ENCODE results near the gene ID3.
"Not testable (repeated sequence)": the region's sequence is repeated elsewhere in the genome, so short reads cannot be mapped to it uniquely, and the experiment has no call there.

Gene ID3

DNA sequence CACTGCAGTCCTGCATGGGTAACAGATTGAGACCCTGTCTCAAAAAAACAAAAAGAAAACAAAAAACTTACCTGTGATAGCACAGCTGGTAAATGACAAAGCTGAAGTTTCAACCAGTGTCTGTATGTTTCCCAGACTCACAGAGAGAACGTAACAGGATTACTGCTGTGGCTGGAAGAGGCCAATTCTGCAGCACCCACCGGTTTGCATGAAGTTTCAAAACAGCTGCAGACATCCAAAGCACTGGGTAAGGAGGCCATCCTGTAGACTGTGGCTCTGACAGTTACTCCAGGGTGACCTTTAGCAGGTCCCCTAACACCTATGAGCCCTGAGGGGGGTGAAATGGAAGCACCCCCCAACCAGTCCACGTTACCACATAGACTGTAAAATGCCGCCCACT is 7.5 kb downstream of the ID3 start:
- DNase-seq (ENCODE audit: low read depth in 2 of 2) = no peak

GRCh38 chr1:23548704-23549143 is 10.6 kb downstream of the ID3 start:
- no peak for DNase-seq (ENCODE audit: low read depth in 2 of 2)

- no peak for DNase-seq (ENCODE audit: low read depth in 2 of 2)
Measured at GRCh38 chr1:23546897-23547584, 12.3 kb downstream of the ID3 start.

DNA sequence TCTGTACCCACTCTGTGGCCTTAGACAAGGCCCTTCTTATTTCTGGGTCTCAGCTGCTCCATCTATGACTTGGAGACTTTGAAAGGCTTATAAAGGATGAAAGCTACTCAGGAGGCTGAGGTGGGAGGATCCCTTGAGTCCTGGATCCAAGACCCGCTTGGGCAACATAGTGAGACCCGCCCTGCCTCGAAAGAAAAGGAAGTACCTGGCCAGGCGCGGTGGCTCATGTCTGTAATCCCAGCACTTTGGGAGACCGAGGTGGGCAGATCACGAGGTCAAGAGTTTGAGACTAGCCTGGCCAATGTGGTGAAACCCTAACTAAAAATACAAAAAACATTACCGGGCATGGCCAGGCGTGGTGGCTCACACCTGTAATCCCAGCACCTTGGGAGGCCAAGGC is 13.4 kb downstream of the ID3 start:
- DNase-seq (ENCODE audit: low read depth in 2 of 2) = no peak

DNA sequence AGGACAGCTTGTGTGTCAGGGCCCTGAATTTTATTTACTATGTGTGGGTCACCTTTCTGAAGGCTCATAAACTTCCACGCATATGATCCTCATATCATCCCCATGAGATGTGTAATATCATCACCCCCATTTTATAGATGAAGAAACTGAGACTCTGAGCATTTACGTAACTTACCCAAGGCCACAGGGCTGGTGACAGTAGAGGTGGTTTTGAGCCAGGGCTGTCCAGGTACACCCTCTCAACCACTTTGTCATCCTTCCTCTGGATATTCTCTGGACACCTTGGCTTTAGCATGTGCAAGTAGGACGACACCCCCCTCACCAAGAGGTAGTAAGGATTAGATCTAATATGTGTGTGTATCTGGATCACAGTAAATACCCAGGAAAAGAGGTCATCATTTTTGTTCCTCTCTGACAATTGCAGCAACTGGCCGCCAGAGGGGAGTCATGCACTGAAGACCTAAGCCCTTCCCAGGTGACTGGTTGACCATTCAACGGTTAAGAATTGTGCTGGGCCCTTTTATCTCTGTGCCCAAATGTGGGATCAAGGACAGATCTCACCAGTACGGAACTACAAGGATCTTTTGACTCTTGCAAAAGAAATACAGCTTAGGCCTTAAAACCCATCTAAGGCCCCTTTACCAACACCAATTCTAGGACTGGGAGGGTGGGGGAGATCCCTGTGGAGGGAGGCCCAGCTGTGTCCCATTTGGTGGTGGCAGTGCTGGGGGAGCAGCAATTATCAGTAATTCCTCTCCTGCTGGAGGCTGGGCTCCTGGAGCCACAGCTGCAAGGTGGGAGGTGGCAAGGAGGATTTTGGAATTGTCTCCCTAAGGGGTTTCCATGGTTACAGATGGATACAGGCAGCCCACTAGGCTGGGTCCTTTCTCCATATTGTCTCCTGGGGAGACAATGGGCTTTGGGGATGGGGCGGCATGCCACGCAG is 14.6 kb downstream of the ID3 start:
- peak; percentile 58 to 65 for DNase-seq (ENCODE audit: low read depth in 2 of 2)

GRCh38 chr1:23543707-23544443 is 15.4 kb downstream of the ID3 start:
- DNase-seq (ENCODE audit: low read depth in 2 of 2) = no peak

GRCh38 chr1:23542940-23543339 is 16.4 kb downstream of the ID3 start:
- not testable (repeated sequence) for DNase-seq (ENCODE audit: low read depth in 2 of 2)

- peak; percentile 83 to 86 for DNase-seq (ENCODE audit: low read depth in 2 of 2)
Measured at GRCh38 chr1:23539698-23540266, 19.5 kb downstream of the ID3 start.

GRCh38 chr1:23537296-23537973 is 21.9 kb downstream of the ID3 start:
- no peak for DNase-seq (ENCODE audit: low read depth in 2 of 2)

- no peak for DNase-seq (ENCODE audit: low read depth in 2 of 2)
Measured at GRCh38 chr1:23533246-23534023, 25.9 kb downstream of the ID3 start.

- DNase-seq (ENCODE audit: low read depth in 2 of 2) = no peak
Measured at GRCh38 chr1:23531562-23532094, 27.7 kb downstream of the ID3 start.

DNA sequence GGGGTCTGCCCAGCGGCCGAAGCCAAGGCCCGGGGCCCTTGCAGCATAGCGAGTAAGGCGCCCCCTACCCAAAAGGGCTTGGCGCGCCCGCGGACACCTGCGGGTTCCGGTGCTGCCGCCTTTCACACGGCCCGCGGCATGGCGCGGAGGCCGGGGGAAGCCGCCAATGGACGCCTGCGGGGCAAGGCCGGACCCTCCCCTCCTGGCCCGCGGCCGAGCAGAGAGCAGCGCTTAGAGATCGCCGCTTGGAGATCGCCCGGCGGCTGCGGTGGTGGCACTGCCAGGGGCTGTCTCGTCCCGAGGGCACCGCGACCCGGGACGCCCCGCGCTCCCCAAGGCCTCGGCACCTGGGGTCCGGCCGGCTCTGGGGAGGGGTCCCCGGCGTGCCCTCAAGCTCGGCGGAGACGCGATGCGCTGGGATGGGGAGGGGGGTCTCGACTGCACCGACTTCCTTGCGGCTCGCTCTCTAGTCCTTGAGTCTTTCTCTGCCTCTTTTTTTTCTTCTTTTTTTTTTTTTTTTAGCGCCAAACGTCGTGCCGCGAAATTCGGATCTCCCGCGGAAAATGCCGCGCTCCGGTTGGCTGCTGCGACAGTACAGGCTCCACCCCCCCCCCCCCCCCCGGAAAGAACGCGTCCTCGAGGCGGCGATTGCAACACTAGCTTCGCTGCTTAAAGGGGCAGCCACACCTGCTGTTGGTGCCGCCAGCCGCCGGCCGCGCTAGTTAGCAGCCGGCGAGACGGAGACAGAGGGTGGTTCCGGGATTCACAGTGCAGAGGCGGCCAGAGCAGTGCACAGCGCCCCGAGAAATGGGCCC is 28.3 kb downstream of the ID3 start, which contains the start of gene E2F2:
E2F2 (minus strand) TSS at position 487 of the 815 bp plus-strand sequence; CDS start at position 47, 440 bp downstream.
- peak; percentile 66 to 74 for DNase-seq (ENCODE audit: low read depth in 2 of 2)

DNA sequence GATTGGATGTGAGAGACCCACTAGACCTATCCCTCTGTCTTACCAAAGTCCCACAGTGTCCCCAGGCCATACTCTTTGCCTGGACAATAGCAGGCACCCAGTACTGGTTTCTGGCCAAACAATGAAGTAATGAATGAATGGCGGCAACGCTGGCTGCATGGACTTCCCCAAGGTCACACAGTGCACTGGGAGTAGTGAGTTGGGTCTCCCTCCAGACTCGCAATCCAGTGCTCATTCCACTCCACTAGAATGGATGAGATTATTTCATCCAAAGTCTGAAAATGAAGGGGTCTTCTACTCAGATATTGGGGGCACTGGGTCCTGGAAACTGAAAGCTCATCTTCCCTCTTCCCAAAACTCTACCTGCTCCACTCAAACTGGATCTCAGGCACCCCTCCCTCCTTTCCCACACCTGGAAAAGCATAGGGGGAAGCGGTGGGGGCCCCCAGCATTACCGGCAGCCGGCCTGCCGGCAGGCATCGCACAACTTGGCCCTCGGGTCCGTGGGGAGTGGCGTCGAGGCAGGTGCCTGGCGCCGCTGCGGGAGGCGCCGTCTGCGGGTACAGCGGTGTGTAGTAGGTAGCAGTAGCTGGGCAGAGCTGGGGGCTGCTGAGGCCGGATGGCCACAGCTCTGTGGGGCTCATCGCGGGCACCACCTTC is 29.1 kb downstream of the ID3 start:
- no peak for DNase-seq (ENCODE audit: low read depth in 2 of 2)

- DNase-seq (ENCODE audit: low read depth in 2 of 2) = no peak
Measured at GRCh38 chr1:23529146-23530086, 29.9 kb downstream of the ID3 start.

DNA sequence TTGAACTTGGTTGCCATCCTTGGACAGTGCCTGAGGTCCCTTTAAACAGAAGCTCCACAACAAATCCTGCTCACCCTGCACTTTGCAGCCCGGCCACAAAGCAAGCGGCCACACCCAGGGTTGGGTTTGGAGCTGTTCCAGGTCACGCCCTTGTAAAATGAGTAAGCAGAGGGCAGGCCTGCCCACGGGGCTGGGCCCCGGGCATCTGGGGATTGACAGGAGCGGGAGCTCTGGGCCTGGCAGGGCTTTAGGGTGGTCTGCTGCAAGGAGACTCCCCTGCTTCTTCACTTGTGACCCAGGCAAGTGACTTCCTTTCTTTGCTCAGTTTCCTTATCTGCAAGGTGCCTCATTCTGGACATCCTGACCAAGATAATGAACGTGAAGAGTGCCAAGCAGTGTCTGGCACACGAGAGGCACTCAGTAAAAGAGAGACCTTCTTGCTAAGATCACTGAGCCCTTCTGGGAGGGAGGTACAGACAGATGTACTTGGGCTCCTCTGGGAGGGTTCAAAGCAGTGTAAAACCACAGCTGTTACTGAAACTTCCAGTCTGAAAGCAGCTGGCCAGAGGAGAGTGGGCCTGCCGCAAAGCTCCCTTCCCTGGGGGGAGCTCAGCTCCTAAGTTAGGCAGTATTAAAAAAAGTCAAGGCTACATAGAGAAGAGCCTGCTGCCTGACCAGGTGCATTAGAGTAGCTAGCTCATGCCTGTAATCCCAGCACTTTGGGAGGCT is 30.9 kb downstream of the ID3 start:
- peak; percentile 70 to 78 for DNase-seq (ENCODE audit: low read depth in 2 of 2)

DNA sequence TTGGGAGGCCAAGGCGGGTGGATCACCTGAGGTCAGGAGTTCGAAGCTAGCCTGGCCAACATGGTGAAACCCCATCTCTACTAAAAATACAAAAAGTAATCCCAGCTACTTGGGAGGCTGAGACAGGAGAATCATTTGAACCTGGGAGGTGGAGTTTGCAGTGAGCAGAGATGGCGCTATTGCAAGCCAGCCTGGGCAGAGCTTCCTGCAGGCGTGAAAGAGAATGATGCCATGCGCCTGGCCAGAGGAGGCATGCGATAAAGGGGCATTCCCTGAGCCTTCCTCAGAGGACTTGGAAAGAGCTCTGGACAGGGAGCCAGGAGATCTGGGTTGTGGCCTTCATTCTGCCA is 31.4 kb downstream of the ID3 start:
- no peak for DNase-seq (ENCODE audit: low read depth in 2 of 2)

- no peak for DNase-seq (ENCODE audit: low read depth in 2 of 2)
Measured at GRCh38 chr1:23527366-23527765, 31.9 kb downstream of the ID3 start.
